SU-DHL-6 (cell line): ENCODE measurements around the gene ZNF774.

Experiments
- H2AFZ ChIP-seq: fragments of 200-600 bp; sonication (generic); 2 replicates; pipeline ENCODE4 v1.6.1; 2014; ENCODE audit warnings: low read depth, mild to moderate bottlenecking, moderate library complexity, mixed read lengths, antibody characterized with exemption, low read length; ENCODE audit not compliant: severe bottlenecking
- H3F3A ChIP-seq: fragments of 200-600 bp; shearing (Covaris generic); 2 replicates; pipeline ENCODE4 v1.6.0; 2016; ENCODE audit warnings: antibody characterized with exemption, mild to moderate bottlenecking; ENCODE audit not compliant: insufficient read depth
- H3K27ac ChIP-seq: fragments of 200-600 bp; sonication (generic); 2 replicates; pipeline ENCODE4 v1.5.1; 2016; ENCODE audit warnings: low read depth, mild to moderate bottlenecking, low read length, moderate library complexity, mixed read lengths
- H3K27me3 ChIP-seq: fragments of 200-600 bp; sonication (generic), shearing (Covaris generic); 2 replicates; pipeline ENCODE4 v1.6.0; 2014; ENCODE audit warnings: mild to moderate bottlenecking, low read length
- H3K36me3 ChIP-seq: fragments of 200-600 bp; sonication (generic); 2 replicates; pipeline ENCODE4 v1.6.1; 2014; ENCODE audit warnings: mild to moderate bottlenecking, low read length, mixed read lengths
- H3K4me2 ChIP-seq: fragments of 300-600, 200-600 bp; shearing (Covaris generic), sonication (generic); 2 replicates; pipeline ENCODE4 v1.6.0; 2014; ENCODE audit warnings: low read length, low read depth, mild to moderate bottlenecking; ENCODE audit not compliant: poor library complexity, severe bottlenecking
- H3K4me3 ChIP-seq: fragments of 200-600 bp; sonication (generic); 2 replicates; pipeline ENCODE4 v1.5.1; 2014; ENCODE audit warnings: antibody characterized with exemption, low read length, mild to moderate bottlenecking, mixed read lengths; ENCODE audit not compliant: insufficient read depth, poor library complexity, severe bottlenecking
- H3K79me2 ChIP-seq: fragments of 200-600 bp; sonication (generic); 2 replicates; pipeline ENCODE4 v1.6.1; 2014; ENCODE audit warnings: mild to moderate bottlenecking, low read length, moderate library complexity; ENCODE audit not compliant: insufficient read depth
- H3K9ac ChIP-seq: fragments of 200-600 bp; sonication (generic); 2 replicates; pipeline ENCODE4 v1.7.0; 2014; ENCODE audit warnings: mild to moderate bottlenecking, low read length
- H3K9me2 ChIP-seq: fragments of 200-600 bp; sonication (generic); replicated peaks from 2 replicates; pipeline ENCODE4 v1.6.1; 2014; ENCODE audit warnings: low read length; ENCODE audit not compliant: insufficient read depth
- H3K9me3 ChIP-seq: fragments of 200-600 bp; sonication (generic); 2 replicates; pipeline ENCODE4 v1.6.1; 2014; ENCODE audit warnings: low read length, mixed read lengths; ENCODE audit not compliant: insufficient read depth
- H4K20me1 ChIP-seq: fragments of 200-600 bp; sonication (generic); 2 replicates; pipeline ENCODE4 v1.6.1; 2014; ENCODE audit warnings: low read depth, mild to moderate bottlenecking, antibody characterized with exemption, low read length, moderate library complexity, mixed read lengths
- EZH2phosphoT487 ChIP-seq: fragments of 200-600 bp; sonication (generic), shearing (Covaris generic); conservative IDR thresholded peaks from 2 replicates; pipeline ENCODE4 v1.6.1; 2018; ENCODE audit warnings: mild to moderate bottlenecking, antibody characterized with exemption, low read length, moderate library complexity, mixed read lengths
- TF ChIP-seq, protein P1 (sequence below): fragments of 200-600 bp; sonication (generic); IDR thresholded peaks from one replicate; pipeline ENCODE4 v1.5.1; 2017; ENCODE audit warnings: antibody characterized with exemption, mild to moderate bottlenecking, low read length, moderate library complexity; ENCODE audit not compliant: insufficient read depth, poor library complexity, severe bottlenecking

The ZNF774 gene

DNA sequence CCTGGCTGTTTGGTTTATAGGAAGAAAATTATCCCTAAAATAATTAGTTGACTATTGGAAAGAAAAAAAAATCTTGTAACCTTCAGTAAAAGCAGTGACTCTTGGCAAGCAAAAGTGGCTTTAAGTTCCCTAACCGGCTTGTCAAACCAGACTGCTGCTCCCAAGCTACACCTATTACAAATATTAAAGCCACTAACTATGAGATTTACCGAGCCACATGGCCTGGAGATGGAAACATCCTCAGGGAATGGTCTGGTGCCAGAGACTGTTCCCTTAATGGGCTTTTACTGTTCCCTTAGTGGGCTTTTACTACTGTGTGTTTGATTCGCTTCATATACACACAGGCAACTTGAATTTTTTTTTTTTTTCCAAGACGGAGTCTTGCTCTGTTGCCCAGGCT, 35.9 kb upstream of the ZNF774 start:
- H3K27ac ChIP-seq = no peak overlapping the region
- no peak overlapping the region for H3K9ac ChIP-seq
- no peaks in the 10 kb centered on the region for H3K9me3 ChIP-seq
- H4K20me1 ChIP-seq = no peaks in the 10 kb centered on the region
- no peaks in the 10 kb centered on the region for H3K27me3 ChIP-seq
- no peaks in the 10 kb centered on the region for H3K36me3 ChIP-seq
- TF ChIP-seq EZH2phosphoT487 = no peak
- TF ChIP-seq, protein P1, sequence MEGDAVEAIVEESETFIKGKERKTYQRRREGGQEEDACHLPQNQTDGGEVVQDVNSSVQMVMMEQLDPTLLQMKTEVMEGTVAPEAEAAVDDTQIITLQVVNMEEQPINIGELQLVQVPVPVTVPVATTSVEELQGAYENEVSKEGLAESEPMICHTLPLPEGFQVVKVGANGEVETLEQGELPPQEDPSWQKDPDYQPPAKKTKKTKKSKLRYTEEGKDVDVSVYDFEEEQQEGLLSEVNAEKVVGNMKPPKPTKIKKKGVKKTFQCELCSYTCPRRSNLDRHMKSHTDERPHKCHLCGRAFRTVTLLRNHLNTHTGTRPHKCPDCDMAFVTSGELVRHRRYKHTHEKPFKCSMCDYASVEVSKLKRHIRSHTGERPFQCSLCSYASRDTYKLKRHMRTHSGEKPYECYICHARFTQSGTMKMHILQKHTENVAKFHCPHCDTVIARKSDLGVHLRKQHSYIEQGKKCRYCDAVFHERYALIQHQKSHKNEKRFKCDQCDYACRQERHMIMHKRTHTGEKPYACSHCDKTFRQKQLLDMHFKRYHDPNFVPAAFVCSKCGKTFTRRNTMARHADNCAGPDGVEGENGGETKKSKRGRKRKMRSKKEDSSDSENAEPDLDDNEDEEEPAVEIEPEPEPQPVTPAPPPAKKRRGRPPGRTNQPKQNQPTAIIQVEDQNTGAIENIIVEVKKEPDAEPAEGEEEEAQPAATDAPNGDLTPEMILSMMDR = no peak
- H3K79me2 ChIP-seq = no peaks in the 10 kb centered on the region
- no peak overlapping the region for H2AFZ ChIP-seq
- no peak overlapping the region for H3K4me2 ChIP-seq
- H3F3A ChIP-seq = no peaks in the 10 kb centered on the region
- H3K9me2 ChIP-seq = no peaks in the 10 kb centered on the region
- H3K4me3 ChIP-seq = no peak overlapping the region

DNA sequence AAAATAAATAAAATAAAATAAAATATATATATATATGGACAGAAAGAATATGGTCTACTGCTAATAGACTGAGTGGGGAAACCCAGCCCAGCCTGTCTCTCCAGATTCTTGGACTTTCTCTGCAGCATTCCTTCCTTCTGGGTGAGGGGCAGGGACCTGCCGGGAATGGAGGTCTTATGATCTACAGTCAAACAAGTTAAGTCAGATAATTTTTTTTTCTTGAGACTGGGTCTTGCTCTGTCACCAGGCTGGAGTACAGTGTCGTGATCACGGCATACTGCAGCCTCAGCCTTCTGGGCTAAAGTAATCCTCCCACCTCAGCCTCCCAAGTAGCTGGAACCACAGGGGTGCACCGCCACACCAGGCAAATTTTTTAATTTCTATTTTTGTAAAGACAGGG, 33.5 kb upstream of the ZNF774 start:
- Histone ChIP-seq H3K9me3 (no peaks in the 10 kb centered on the region), H4K20me1 (no peaks in the 10 kb centered on the region), H3F3A (no peaks in the 10 kb centered on the region), H3K27ac (no peak overlapping the region), H3K27me3 (no peaks in the 10 kb centered on the region), H3K9ac (no peak overlapping the region), H3K4me2 (no peak overlapping the region), H3K4me3 (no peak overlapping the region), H2AFZ (no peak overlapping the region), H3K9me2 (no peaks in the 10 kb centered on the region), H3K36me3 (no peaks in the 10 kb centered on the region), H3K79me2 (no peaks in the 10 kb centered on the region)
- TF ChIP-seq EZH2phosphoT487 = no peak
- TF ChIP-seq, protein P1 = no peak

- TF ChIP-seq, protein P1 = peak; percentile 92
- no peak for TF ChIP-seq EZH2phosphoT487
- no peak overlapping the region for H3K9ac ChIP-seq
- H3K4me2 ChIP-seq = no peak overlapping the region
- no peak overlapping the region for H3K27ac ChIP-seq
- H3K4me3 ChIP-seq = no peak overlapping the region
- no peaks in the 10 kb centered on the region for H3K9me3 ChIP-seq
- H4K20me1 ChIP-seq = no peaks in the 10 kb centered on the region
- no peak overlapping the region for H2AFZ ChIP-seq
- H3K9me2 ChIP-seq = no peaks in the 10 kb centered on the region
- no peaks in the 10 kb centered on the region for H3K36me3 ChIP-seq
- no peaks in the 10 kb centered on the region for H3K79me2 ChIP-seq
- no peaks in the 10 kb centered on the region for H3K27me3 ChIP-seq
- H3F3A ChIP-seq = no peaks in the 10 kb centered on the region
These were observed 31.8 kb upstream of the ZNF774 start for GRCh38 chr15:90320062-90320884.
